GM20000 (cell line): ENCODE results near the gene ENOPH1.

Source experiments
- DNase-seq: peaks from one replicate; pipeline ENCODE4 v3.0.0; 2012; ENCODE audit warnings: low spot score
- TF ChIP-seq, protein P1 (sequence below): IDR thresholded peaks from 2 replicates; pipeline ENCODE4 v1.5.1; 2012; ENCODE audit warnings: mild to moderate bottlenecking, control low read depth; ENCODE audit errors: extremely low read depth, missing control alignments

Gene ENOPH1

DNA sequence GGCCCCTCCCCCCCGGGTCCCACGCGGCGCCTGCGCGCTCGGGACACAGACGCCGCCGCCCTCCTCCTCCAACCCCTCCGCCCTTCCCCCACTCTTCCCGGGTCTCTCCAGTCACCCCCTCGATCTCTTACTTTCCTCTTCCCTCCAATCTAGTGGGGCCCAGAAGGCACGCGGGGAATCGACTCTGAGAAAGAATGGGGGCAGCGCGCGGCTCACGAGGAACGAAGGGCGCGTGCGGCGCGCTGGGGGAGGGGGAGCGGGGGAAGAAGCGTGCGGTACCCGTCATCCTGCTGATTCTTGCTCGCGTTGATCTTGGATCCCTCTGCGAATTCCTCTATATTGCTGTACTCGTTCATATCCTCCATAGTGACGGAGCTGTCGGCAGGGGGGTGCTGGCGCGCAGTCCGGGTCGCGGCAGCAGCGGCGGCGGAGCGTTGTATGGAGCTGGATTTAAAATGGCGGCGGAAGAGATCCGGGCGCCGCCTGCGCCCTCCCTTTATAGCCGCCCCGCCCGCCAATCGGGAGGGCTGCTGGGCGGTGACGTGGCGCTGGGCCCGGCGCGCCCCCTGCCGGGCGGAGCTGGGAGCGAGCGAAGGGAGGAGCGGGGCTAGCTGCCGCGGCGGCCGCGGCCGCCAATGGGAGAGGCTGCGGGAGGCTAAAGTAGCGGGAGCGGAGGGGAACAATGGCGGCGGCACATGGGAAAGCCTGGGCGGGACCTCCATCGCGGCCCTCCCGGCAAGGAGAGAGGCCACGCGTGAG lies 1.2 kb upstream of the ENOPH1 start:
- peak; percentile 97 for DNase-seq

DNA sequence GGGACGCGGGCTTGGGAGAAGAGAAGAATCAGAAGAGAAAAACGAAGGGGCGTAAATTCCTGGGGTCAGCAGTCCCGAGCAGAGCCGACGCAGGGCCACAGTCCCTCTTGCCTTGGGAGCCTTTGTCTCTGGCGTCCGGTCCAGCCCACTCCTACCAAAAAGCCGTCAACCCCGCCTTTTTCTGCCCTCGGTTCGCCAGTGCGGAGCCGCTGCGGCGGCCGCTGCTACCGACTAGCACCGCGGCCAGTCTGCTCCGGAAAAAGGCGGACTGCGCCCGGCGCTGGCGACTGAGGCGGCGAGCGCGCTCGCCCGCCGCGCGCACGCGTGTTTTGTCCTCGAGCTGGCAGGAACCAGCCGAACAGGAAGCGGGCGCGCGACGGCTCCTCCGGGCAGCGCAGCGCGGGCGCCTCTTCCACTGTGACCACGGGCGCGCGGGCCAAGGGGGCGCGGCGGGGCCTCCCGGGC lies 630 bp upstream of the ENOPH1 start:
- TF ChIP-seq, protein P1, sequence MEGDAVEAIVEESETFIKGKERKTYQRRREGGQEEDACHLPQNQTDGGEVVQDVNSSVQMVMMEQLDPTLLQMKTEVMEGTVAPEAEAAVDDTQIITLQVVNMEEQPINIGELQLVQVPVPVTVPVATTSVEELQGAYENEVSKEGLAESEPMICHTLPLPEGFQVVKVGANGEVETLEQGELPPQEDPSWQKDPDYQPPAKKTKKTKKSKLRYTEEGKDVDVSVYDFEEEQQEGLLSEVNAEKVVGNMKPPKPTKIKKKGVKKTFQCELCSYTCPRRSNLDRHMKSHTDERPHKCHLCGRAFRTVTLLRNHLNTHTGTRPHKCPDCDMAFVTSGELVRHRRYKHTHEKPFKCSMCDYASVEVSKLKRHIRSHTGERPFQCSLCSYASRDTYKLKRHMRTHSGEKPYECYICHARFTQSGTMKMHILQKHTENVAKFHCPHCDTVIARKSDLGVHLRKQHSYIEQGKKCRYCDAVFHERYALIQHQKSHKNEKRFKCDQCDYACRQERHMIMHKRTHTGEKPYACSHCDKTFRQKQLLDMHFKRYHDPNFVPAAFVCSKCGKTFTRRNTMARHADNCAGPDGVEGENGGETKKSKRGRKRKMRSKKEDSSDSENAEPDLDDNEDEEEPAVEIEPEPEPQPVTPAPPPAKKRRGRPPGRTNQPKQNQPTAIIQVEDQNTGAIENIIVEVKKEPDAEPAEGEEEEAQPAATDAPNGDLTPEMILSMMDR: no peak
- DNase-seq: no peak

More for the DNA sequence above, 1.2 kb upstream of the ENOPH1 start:
- TF ChIP-seq, protein P1: peak; percentile 95

DNA sequence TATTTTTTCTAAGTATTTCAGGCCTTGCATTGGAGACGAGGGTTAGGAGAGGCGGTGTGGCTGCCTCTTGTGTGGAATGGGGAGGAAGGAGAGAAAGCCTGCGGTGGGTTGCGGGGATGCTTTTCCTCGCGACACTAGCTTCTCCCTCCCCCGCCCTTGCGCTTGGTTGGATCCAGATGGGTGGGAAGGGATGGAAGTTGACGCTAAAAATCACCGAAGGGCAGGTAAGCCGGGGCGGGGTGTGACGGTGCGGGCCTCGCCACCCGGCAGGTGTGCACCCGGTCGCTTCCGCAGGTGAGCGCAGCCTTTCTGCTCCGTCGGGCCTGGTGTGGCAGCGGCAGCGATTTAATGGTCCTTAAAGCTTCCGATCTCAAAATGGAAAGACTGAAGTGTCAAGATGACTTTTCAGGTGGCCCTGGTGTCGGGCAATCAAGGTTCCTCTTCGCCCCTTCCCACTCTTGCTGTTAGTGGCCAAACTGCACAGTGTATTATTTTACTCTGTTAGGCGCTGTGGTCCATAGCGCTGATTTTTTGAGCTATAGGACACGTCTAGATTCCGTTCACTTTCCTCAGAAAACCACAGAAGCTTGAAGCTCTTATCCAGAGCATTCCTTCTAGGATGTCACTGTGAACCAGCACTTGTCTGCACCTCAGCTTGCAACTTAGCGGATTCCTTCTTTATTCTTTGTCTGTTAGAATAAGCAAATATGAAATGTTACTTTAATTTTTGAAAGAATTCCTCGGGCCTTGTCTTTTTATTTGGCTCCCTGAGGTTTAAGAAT lies 765 bp downstream of the ENOPH1 start:
- DNase-seq: peak; percentile 23
- TF ChIP-seq, protein P1: no peak

DNA sequence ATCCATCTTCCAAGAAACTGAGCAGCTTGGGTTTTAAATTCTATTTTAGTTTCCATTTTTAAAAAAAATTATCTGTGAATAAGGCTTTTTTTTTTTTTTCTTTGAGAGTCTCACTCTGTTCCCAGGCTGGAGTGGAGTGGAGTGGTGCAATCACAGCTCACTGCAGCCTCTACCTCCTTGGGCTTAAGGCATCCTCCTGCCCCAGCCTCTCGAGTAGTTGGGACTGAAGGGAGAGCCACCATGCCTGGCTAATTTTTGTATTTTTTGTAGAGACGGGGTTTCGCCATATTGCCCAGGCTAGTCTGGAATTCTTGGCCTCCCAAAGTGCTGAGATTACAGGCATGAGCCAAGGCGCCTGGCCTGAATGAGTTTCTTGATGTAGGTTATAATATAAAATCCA lies 1.4 kb downstream of the ENOPH1 start:
- TF ChIP-seq, protein P1: no peak

DNA sequence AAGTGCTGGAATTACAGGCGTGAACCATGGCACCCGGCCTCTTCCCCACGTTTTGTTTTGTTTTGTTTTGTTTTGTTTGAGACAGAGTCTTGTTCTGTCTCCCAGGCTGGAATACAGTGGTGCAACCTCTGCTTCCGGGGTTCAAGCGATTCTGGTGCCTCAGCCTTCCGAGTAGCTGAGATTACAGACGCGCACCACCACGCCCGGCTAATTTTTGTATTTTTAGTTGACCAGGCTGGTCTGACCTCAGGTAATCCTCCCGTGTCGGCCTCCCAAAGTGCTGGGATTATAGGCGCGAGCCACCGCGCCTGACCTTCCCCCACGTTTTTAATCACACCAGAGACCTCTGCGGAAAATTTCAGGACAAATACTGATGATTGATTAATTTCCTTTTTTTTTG lies 2.2 kb downstream of the ENOPH1 start:
- TF ChIP-seq, protein P1: no peak
- no peak for DNase-seq

More for the DNA sequence above, 1.4 kb downstream of the ENOPH1 start:
- DNase-seq: no peak

DNA sequence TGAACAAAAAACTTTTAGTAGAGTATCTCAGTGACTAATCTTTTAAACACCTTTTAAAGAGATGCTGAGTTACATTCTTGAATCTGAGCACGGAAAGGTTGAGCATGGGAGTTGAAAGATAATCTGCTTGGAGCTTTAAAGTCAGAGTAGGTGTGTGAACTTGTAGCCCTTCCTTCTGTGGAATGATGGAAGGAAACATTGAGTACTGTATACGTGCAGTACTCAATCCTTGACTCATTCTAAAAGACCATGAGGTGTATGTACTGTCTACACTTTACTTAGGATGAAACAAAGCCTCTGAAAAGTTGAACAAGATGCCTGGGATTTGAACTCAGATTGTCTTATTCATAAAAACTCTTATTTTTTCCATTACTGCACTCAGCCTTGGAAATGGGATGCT lies 3.4 kb downstream of the ENOPH1 start:
- DNase-seq: no peak
- TF ChIP-seq, protein P1: no peak

DNA sequence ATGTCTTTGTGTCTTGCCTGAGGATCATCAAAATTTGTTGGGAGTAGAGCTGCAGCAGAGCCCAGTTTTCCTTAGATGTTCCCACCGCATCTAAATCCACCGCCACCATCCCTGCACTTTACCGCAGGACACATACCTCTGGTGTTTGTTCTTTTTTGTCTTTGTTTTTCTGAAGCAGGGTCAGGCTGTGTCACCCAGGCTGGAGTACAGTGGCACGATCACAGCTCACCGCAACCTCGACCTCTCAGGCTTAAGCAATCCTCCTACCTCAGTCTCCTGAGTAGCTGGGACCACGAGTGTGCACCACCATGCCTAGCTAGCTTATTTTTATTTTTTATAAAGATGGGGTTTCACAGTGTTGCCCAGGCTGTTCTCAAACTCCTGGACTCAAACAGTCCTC lies 4.6 kb downstream of the ENOPH1 start:
- TF ChIP-seq, protein P1: no peak
- DNase-seq: no peak
